Measurements from ENCODE around the gene GRIA3.

GRIA3 gene

DNA sequence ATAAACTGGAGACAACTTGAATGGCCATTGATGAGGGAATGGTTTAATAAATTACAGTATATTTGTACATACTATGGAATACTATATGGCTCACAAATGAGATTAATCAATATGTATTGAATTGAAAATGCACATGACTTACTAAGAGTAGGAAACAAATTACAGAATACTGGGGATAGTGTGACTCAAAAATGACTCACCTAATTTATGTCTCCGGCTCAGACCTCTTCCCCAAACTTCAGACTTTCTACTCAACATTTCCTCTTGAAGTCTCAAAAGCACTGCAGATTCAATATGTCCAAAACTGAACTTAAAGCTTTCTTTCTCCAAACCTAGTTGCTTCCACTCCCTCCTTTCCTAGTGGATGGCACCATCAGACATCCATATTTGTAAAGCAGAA, 28.8 kb upstream of the GRIA3 start:
- Histone ChIP-seq H3K27ac (ENCODE audit: poor library complexity, severe bottlenecking) (no peak overlapping the region), H3K4me3 (ENCODE audit: severe bottlenecking) (no peak overlapping the region), H3K4me1 (ENCODE audit: insufficient read depth, poor library complexity, severe bottlenecking) (no peaks in the 10 kb centered on the region), H3K36me3 (ENCODE audit: low read depth) (no peaks in the 10 kb centered on the region), H3K9me3 (ENCODE audit: severe bottlenecking) (no peaks in the 10 kb centered on the region), H3K27me3 (ENCODE audit: insufficient read depth, poor library complexity, severe bottlenecking) (no peaks in the 10 kb centered on the region)
- no peak for TF ChIP-seq CTCF (IDR thresholded peaks at IDR 0.05; ENCODE audit: poor library complexity, severe bottlenecking)
- DNase-seq (ENCODE audit: low spot score): no peak
- ATAC-seq (ENCODE audit: low read depth): no peak

- DNase-seq (ENCODE audit: low spot score) (no peak), ATAC-seq (ENCODE audit: low read depth) (no peak)
- no peaks in the 10 kb centered on the region for H3K27me3 ChIP-seq (ENCODE audit: insufficient read depth, poor library complexity, severe bottlenecking)
- H3K9me3 ChIP-seq (ENCODE audit: severe bottlenecking): no peaks in the 10 kb centered on the region
- H3K36me3 ChIP-seq (ENCODE audit: low read depth): no peaks in the 10 kb centered on the region
- H3K27ac ChIP-seq (ENCODE audit: poor library complexity, severe bottlenecking): no peak overlapping the region
- H3K4me1 ChIP-seq (ENCODE audit: insufficient read depth, poor library complexity, severe bottlenecking): no peaks in the 10 kb centered on the region
- TF ChIP-seq CTCF (IDR thresholded peaks at IDR 0.05; ENCODE audit: poor library complexity, severe bottlenecking): no peak
- no peak overlapping the region for H3K4me3 ChIP-seq (ENCODE audit: severe bottlenecking)
Observed at GRCh38 chrX:123157586-123157985, 26.5 kb upstream of the GRIA3 start.

- Histone ChIP-seq H3K9me3 (ENCODE audit: severe bottlenecking) (no peaks in the 10 kb centered on the region), H3K27ac (ENCODE audit: poor library complexity, severe bottlenecking) (no peak overlapping the region), H3K27me3 (ENCODE audit: insufficient read depth, poor library complexity, severe bottlenecking) (no peaks in the 10 kb centered on the region), H3K36me3 (ENCODE audit: low read depth) (no peaks in the 10 kb centered on the region), H3K4me3 (ENCODE audit: severe bottlenecking) (no peak overlapping the region), H3K4me1 (ENCODE audit: insufficient read depth, poor library complexity, severe bottlenecking) (no peaks in the 10 kb centered on the region)
- no peak for ATAC-seq (ENCODE audit: low read depth)
- TF ChIP-seq CTCF (IDR thresholded peaks at IDR 0.05; ENCODE audit: poor library complexity, severe bottlenecking): no peak
- no peak for DNase-seq (ENCODE audit: low spot score)
Observed at GRCh38 chrX:123159403-123159802, 24.7 kb upstream of the GRIA3 start.

GRCh38 chrX:123167621-123168020, 16.5 kb upstream of the GRIA3 start:
- TF ChIP-seq CTCF (IDR thresholded peaks at IDR 0.05; ENCODE audit: poor library complexity, severe bottlenecking): no peak

DNA sequence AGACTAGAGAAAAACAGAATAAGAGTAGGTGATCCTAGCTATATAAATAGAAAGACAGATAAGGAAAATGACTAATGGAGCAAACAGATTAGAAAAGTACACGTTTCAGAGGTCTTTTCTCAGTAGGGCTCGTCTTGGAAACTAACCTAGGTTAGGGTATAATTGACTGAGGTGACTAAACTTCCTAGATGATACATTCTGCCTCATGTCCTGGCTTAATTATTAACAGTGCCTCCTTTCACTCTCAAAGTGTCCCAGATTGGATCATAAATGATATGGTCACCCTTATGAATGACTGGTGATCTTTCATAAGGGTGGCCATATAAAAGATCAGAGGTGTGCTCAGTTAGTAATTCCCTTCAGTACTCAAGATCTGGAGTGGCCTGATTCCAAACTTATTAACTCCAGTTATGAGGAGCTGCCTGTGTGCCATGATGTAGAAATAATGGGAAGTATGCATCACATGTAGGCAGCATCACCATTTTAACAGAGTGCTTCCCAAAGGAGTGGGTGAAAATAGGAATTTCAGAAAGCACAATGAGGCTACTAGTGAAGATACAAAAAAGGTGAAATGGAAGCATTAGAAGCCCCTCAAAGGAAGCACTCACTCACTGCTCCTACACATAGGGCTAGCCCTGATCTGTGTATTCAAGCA, 14.7 kb upstream of the GRIA3 start:
- H3K4me1 ChIP-seq (ENCODE audit: insufficient read depth, poor library complexity, severe bottlenecking): no peaks in the 10 kb centered on the region
- no peak overlapping the region for H3K27ac ChIP-seq (ENCODE audit: poor library complexity, severe bottlenecking)
- no peaks in the 10 kb centered on the region for H3K27me3 ChIP-seq (ENCODE audit: insufficient read depth, poor library complexity, severe bottlenecking)
- no peaks in the 10 kb centered on the region for H3K9me3 ChIP-seq (ENCODE audit: severe bottlenecking)
- DNase-seq (ENCODE audit: low spot score) (no peak), ATAC-seq (ENCODE audit: low read depth) (no peak)
- H3K36me3 ChIP-seq (ENCODE audit: low read depth): no peaks in the 10 kb centered on the region
- no peak overlapping the region for H3K4me3 ChIP-seq (ENCODE audit: severe bottlenecking)
- no peak for TF ChIP-seq CTCF (IDR thresholded peaks at IDR 0.05; ENCODE audit: poor library complexity, severe bottlenecking)

More at GRCh38 chrX:123167621-123168020, 16.5 kb upstream of the GRIA3 start:
- Histone ChIP-seq H3K4me3 (ENCODE audit: severe bottlenecking) (no peak overlapping the region), H3K27me3 (ENCODE audit: insufficient read depth, poor library complexity, severe bottlenecking) (no peaks in the 10 kb centered on the region), H3K4me1 (ENCODE audit: insufficient read depth, poor library complexity, severe bottlenecking) (no peaks in the 10 kb centered on the region), H3K36me3 (ENCODE audit: low read depth) (no peaks in the 10 kb centered on the region), H3K27ac (ENCODE audit: poor library complexity, severe bottlenecking) (no peak overlapping the region), H3K9me3 (ENCODE audit: severe bottlenecking) (no peaks in the 10 kb centered on the region)
- ATAC-seq (ENCODE audit: low read depth) (no peak), DNase-seq (ENCODE audit: low spot score) (no peak)
